Measurements from ENCODE around the gene PSMD11. TPM values are rescaled to one million over a fixed set of nuclear protein-coding genes. Genes with fewer than 3 reads are reported as not detected.

PSMD11 gene
- total RNA-seq, 1 experiment from 2014 or later: 172 TPM

DNA sequence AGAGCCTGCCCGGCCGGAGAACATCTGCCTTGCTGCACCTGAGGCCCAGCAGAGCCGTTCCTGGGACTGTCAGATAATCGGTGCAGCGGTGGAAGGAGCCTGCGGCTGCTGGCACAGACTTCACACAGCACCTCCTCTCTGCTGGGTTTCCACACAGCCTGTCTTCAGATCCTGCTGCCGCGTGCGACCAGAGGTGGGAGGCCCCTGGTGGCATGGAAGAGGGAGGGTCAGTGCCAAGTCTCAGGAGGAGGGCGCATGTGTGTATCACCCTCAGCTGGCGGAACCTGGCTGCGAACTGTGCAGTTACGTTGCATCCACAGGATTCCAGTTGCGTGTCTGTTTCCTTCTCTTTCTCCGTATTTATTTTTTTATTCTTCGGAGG lies 45.8 kb downstream of the PSMD11 start:
- no peak for DNase-seq (ENCODE audit: low spot score)

DNA sequence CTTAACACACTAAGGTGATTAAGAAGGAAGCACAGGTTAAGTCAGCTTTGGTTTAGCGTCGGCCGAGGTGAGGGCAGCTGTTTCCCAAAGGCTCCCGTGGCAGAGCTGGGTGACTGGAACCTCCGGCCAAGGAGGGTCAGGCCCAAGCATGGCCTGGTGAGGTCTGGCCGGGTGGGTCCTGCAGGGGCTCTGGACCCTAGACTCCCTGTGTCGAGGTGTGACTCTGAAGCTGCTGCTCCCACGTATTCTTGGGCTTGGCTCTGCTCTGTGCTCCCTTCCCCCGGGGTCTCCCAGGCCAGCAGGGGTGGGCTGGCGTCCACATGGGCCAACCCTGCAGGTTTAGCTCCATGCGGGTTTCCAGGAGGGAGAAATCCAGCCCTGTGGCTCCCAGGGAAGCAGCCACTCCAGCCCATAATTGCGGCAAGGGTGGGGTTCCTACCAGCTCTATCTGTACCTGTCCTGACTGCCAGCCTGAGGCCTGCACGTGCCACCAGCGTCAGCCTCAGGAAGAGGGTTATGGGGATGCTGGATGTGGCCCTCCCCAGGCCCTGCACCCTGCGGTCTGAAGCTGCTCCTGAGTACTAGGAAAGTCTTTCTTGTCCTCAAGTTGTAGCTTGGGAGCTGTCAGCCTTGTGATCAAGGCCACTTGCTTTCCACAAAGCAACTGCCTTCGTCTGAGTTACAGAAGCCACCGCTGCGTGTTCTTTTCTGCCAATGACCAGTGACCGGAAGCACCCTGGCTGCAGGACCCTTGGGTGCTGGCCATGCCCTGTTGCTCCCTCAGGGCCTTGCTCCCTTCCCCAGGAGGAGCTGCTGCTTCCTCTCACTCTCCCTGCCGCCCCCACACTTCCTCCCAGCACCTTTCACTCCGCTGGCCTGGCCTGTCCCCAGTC lies 47.3 kb downstream of the PSMD11 start:
- no peak for DNase-seq (ENCODE audit: low spot score)

DNA sequence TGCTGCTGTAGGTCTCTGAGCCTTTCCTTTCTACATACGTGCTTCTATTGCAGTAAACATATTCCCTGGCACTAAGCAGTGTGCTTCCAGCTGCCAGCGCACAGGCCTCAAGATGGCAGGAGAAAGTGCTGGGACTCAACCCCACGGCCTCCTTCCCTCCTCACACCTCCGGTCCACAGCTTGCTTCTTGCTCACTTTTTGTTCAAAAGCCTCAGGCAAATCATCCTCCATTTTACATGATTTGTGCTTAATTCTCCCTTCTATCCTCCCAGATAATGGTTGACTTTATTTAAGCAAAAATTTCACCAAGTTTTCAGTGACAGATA lies 47.9 kb downstream of the PSMD11 start:
- no peak for DNase-seq (ENCODE audit: low spot score)

DNA sequence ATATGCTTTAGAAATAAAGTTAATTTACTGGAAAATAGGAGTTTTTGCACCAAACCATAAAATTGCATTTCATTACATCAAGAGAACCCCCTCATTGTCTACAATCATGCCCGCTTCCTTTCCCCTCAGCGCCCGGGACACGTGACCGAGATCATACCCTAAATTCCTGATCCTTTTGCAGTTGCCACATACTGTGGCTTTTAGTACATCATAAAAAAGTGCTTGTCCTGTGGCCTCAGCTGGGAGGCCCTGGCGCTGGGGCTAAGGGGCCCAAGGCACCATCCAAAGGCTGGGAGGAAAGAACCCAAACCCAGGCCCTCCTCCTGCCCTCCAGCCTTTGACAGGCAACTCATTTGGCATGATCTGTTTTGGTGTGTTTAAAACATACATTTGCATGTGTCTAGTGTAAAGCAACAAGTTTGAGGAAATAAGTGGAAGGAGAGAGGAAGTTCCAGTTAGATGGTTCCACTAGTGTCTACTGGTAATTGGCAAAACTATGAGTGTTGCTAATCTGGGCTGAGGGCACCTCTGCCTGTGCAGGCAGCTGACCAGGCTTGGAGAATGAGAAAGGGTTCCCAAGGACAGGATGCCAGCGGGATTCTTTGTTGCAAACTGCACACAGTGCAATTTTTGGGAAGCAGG lies 48.5 kb downstream of the PSMD11 start:
- no peak for DNase-seq (ENCODE audit: low spot score)

DNA sequence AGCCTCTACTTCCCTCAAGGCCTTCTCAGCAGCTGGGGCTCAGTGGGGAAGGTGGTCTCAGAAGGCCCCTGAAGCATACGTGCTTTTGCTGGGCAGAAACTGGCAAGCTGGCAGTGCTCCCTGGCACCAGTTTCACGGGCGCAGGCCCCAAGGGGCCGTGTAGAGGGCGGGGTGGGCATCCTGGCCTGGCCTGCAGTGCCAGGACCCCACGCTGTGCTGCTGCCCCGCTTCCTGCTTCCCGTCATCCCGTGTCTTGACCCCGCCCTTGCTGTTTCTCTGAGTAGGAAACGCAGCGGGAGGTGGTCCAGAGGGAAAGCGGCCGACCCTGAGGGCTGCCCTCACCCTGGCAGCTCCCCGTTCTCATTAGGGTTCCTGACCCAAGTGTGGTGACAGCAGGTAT lies 49.3 kb downstream of the PSMD11 start:
- no peak for DNase-seq (ENCODE audit: low spot score)

DNA sequence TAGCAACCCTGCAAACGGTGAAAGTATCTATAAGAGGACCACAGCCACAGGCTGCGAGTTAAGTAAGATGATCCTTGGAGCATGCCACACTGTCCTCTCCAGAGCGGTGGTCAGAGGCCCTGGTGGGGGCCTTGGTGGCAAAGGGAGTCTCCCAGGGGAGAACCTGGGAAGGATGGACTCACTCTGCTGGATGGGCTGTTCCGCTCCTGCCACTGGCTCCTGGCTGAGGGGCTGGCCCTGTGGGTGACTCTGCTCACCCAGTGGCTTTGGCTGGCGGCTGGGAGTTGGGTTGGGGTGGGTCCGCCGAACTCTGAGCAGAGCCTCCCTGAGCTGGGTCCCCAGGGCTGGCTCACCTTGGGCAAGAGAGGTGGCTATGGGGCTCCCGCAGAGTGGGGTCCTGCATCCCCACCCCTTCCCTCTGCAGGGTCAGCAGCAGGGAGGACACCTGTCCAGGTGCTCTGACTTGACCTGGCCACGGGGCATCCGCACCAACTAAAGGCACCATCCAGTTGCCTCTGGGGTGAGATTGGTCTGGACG lies 49.7 kb downstream of the PSMD11 start:
- no peak for DNase-seq (ENCODE audit: low spot score)

DNA sequence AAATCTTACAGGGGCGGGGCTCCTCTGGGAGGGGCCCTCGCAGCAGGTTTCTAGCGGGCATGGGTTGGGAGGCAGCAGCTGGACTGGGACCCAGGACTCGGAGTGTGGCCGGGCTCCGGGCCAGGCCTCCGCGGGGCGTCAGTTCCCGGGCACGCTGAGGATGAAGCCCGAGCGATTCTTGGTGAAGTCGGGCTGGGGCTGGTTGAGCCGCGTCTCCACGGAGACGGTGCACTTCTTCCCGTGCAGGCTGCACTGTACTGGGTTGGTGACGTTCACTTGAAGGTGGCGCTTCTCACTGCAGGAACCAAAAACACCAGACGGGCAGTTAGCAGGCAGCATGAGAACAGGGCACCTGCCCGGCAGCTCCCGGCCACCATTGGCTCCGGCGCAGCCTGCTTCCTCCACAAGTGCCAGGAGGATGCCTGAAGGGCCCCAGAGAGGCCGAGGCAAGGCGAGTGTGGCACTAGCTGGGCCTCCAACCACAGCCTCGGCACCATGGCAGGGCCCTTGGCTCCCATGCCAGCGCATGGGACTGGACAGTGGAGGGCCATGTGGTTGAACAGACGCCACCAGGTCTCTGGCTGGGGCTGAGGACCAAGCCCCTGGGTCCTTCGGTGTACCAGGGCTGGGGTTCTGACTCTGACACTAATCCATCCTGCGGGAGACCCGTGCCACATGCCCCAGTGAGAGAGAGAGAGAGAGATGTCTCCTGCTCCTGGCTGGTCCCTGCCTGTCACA lies 50.5 kb downstream of the PSMD11 start:
- DNase-seq (ENCODE audit: low spot score): no peak

DNA sequence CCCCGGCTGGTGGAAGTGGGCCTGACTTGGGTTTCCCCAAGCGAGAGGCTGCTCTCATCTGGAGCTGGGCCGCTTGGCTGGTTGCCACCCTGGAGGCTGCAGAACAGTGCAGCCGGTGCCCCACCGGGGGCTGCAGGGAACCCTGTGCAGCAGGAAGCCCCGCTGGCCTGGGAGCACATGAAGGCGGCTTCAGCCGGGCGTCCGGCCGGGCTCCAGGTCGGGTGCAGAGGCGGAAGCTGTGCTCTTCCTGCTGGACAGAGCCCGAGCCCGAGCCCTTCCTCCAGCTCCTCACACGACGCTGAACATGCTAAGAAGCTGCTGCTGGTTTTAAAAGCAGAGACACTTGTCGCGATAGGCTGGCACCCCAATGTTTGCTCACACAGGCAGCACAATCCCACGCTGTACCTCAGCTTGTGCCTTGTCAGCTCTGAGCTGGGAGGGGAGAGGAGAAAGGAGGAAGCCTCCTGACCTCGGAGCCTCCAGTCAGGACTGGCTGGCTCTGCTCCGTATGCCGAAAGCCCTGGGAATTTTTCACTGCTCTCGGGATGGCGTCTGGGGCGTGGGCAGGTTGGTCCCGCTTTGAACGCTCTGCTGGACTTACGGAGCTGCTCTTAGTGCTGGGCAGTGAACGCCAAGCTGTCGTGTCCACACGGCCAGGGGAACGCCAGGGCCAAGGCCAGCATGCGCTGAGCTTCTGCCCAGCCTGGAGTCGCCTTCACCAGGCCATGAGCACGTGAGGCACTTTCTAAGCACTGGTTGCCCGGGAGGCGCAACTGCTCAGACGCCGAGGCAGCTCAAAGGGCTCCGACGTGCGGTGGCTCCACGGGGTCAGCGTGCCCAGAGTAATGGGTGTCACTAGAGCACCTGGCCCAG lies 51.3 kb downstream of the PSMD11 start:
- DNase-seq (ENCODE audit: low spot score): no peak

DNA sequence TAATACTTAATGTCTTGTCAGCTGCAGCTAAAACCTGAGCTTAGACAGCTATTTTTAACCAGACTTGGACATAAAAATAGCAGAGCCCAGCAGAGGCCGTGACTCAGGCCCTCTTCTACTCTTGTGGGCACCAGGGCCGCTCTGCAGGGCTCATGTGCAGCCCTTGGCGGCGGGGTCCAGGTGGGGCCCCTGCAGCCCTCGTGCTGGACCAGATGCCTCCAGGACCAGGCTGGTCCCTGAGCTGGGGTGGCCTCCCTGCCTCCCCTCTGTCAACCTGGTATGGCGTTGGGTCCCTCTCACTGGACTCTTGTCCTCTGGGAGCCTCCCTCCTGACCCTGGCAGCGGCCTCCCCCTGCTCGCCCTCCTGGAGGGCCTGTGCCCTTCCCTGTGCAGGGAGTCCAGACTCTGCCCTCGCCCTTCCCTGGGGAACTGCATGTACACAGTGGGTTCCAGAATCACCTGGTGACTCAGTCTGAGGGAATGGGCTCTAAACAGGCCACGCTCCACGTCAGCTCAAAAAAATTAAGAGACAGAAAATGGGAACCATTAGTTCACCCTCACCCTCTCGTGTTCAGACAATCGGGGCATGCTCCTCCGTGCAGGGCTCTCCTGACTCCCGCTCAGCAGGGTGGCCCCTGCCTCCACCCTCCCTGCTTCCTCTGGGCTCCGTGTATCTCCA lies 52.2 kb downstream of the PSMD11 start:
- DNase-seq (ENCODE audit: low spot score): no peak

DNA sequence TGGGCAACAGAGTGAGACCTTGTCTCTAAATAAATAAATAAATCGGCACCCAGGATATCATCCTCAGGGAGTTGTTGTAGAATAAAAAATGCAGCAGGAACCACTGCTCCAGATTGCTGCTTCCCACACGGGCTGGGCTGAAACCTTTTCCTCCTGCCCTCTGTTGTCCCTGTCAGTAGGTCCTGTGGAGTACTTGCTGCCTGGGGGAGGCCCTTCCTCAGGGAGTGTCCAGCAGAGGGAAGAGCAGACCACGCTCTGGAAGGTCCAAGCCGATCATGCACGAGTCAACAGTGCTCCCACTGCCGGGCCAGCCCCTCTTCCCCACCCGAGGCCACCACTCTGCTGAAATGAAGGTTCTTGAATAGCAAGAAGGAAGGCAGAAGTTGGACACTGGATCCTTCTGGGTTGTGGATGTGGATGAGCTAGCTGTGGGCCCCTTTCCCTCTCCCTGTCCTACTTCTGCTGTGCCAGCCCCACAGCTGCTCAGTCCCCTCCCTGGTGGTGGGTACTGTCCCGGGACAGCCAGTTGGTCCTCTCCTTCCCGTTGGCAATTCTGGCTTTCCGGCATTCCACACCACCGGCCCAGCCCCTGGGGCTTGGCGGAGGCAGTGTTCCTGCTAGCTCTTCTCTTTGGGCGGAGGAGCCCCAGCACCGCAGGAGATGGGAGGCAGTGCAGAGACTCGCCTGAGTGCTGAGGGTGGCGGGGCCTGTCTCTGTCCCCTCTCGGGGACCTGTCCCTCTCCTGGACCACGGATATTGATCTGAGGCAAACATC lies 53.3 kb downstream of the PSMD11 start:
- DNase-seq (ENCODE audit: low spot score): no peak

DNA sequence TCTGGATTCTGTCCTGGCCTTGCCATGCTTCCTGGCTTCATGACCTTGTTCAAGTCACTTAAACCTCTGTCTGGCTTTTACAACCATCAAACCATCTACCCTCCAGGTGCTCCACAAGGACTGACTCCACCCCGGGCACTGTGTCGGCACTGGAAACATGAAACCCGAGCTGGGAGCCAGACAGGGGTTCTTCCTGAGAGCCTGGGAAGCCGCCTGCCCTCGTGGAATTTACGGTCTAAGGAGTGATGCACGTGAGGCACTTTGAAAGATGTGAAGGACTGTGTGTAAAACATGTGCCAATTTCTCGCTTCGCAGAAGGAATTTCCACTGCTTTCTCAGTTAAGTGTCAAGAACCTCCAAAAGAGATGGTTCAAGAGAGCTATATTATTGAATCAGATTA lies 54.1 kb downstream of the PSMD11 start:
- DNase-seq (ENCODE audit: low spot score): no peak

DNA sequence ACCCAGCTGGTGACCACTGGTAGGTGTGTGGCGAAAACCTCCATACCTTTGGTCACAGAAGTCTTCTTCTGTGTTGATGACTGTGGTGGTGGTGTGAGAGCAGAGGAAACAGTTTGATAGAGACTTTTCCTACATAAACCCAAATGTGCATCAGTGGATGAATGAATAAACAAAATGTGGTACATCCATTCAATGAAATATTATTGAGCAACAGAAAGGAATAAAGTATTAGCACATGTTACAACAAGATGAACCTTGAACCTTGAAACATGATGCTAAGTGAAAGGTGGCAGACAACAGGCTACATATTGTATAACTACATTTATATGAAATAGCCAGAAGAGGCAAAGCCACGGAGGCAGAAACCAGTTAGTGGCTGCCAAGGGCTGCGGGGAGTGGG lies 57.7 kb downstream of the PSMD11 start:
- DNase-seq (ENCODE audit: low spot score): no peak

DNA sequence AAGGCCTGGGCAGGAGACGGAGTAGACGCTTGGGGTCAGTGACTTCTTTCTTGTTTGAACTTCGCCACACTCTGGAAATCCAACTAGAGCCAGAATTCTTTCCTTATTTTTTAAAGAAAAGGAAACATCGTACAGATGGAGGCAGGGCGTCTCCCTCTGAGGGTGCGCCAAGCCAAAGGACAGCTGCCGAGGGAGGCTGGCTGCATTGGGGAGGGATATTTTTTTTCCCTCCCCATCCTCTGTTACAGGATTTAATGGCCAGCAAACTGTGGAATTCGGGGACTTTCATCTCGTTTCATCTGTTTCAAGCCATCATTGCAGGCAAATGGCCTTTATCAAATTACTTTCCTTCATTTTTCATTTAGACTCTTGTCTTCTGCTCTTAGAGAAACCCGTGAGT lies 58.4 kb downstream of the PSMD11 start:
- no peak for DNase-seq (ENCODE audit: low spot score)

DNA sequence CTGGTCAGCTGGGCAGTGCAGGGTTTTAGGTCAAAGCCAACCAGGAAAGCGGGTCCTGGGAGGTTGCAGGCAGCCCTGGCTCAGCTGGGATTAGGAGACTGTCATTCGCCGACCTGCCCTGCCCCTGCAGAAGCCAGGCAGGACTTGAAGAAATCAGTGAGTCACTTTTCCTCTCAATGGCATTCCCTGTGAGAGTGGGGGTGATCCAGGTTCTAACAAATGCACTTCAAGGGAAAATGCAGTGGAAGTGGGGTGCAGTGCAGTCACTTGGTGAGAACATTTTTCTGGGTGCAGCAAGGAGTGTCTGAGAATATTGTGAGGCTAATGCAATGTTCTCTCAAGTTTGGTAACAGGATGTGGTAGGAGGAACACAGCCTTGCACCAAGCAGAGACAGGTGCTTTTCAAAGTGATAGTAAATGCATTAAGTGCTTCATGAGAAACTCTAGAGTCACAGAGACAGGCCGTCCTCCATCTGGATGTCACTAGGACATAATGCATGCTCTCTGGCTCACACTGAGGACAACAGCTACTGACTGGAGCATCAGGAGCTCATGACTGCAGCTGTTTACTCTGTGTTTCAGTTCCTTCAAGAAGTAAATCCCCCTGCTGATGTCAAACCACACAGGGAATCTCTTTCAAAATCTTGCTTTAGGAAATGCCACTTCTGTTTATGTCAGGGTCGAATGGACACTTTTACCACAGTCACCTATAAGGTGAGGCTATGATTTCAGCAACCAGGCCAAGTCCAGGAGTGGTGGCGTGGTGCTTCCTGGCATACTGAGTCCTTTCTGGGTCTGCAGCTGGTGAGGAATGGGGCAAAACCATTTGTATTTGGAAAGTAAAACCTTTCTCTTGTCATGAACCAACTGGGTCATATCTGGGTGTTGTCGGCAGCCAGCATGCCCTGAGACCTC lies 59.2 kb downstream of the PSMD11 start:
- no peak for DNase-seq (ENCODE audit: low spot score)

DNA sequence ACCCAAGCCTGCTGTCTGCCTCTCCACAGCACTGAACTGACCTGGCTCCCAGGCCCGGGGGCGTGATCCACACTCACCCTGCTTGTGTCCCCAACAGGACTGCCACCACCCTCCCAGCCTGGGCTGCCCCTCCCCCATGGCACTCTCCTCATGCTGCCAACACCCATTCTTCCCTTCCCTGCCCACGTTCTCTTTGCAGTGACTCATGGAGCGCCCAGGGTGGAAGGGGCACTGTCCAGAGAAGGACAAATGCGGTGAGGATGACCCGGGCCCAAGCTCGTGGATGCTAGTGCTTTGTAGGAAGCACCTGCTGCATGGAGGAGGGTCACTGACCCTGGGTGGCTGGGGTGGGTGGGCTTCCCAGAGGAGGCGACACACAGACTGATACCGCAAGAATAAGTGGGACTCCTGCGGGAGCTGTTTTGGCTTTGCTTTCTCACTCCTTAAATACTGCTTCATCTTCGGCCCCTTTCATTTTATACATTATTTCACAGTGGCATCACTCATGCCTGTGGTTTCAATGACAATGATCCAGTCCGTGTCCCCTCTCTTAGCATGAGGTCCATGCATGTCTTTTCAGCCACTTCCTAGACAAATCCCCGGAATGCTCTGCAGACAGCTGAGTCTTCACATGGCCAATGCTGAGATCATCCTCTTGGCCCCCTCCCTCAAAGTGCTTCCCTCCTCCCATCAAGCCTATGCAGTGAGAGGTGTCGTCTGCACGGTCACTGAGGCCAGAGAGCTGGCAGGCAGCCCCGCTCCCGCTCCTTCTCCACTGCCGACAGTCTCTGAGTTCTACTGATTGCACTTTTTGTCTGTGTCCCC lies 60.1 kb downstream of the PSMD11 start:
- no peak for DNase-seq (ENCODE audit: low spot score)

DNA sequence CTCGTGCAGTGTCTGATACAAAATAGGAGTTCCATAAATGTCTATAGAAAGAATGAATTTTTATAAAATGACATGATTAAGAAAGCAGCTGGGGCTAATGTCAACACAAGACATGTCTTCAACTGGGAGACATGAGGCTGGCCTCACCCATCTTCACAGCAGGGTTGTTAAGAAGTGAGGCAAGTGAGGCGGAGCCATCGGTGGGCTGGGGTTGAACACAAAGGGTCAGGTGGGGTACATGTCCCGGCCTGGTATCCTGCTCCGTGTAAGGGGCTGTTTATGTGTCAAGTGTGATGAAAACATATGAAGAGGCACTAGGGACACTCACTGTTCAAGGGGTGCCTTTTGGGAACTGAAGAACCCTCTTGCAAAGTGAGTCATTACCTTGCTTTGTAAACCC lies 64.6 kb downstream of the PSMD11 start:
- DNase-seq (ENCODE audit: low spot score): no peak

DNA sequence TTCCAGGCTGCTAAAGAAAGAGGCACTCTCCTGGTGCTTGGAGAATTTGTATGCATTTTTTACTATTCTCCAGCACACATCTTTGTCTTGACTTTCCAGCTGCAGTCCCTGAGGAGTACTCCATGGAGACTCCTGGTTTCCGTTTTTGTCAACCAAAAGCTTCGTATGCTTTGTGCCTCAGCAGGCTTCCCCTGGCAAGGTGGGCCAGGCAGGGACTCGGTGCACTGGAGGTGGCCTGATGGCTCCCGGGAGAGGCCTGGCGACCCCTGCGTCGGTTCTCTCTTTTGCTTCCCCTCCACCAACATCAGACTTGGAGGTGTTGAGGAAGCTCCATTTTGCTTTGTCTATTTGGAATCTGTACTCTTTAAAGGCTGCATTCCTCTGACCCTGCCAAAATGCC lies 66.2 kb downstream of the PSMD11 start:
- DNase-seq (ENCODE audit: low spot score): no peak

DNA sequence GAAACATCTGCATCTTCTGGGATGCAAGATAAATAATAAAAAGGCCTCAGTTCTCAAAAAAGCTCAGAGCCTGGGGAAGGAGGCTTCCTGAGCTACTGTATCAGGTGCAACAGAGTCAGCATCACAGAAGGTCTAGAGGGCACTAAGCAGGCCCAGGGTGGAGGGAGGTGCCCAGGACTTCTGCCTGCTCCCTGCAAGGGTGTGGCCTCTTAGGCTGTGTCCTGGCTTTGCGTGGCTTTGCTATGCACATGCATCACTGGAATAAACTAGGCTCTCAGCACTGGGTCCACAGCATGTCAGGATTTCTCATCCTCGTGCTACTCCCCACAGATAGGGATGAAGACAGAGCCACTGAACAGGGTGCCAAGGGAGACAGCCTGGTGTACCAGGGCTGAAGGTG lies 68.0 kb downstream of the PSMD11 start:
- DNase-seq (ENCODE audit: low spot score): no peak
